SU-DHL-6 (cell line): Measurements from ENCODE around the gene FMNL3.
"Not testable (repeated sequence)": the region's sequence is repeated elsewhere in the genome, so short reads cannot be mapped to it uniquely, and the experiment has no call there.

Source experiments
- CTCF ChIP-seq: fragments of 200-600 bp; sonication (generic); IDR thresholded peaks from one replicate; pipeline ENCODE4 v1.5.1; 2017; ENCODE audit warnings: antibody characterized with exemption, mild to moderate bottlenecking, low read length, moderate library complexity; ENCODE audit not compliant: insufficient read depth, poor library complexity, severe bottlenecking
- EZH2phosphoT487 ChIP-seq: fragments of 200-600 bp; sonication (generic), shearing (Covaris generic); conservative IDR thresholded peaks from 2 replicates; pipeline ENCODE4 v1.6.1; 2018; ENCODE audit warnings: mild to moderate bottlenecking, antibody characterized with exemption, low read length, moderate library complexity, mixed read lengths

- TF ChIP-seq CTCF, EZH2phosphoT487: not testable (repeated sequence)
Measured at GRCh38 chr12:49717800-49718199, 10.6 kb upstream of the FMNL3 start.
